WERI-Rb-1 (cell line): ENCODE data around the gene POM121.
A peak's percentile ranks its signal among the peaks of the same experiment; 100 is the strongest.
"Not testable (repeated sequence)": the region's sequence is repeated elsewhere in the genome, so short reads cannot be mapped to it uniquely, and the experiment has no call there.

Experiments
- DNase-seq: peaks from one replicate; pipeline ENCODE4 v3.0.0-alpha.2; 2020
- H3K27ac ChIP-seq: fragments of 250-450 bp; sonication (Bioruptor Pico); 2 replicates; pipeline ENCODE4 v1.5.1; 2020; ENCODE audit warnings: mild to moderate bottlenecking, moderate library complexity
- H3K27me3 ChIP-seq: fragments of 250-450 bp; sonication (Bioruptor Pico); 2 replicates; pipeline ENCODE4 v1.5.1; 2021; ENCODE audit warnings: mild to moderate bottlenecking, low read depth, moderate library complexity; ENCODE audit not compliant: insufficient read depth, severe bottlenecking
- H3K36me3 ChIP-seq: fragments of 250-450 bp; sonication (Bioruptor Pico); 2 replicates; pipeline ENCODE4 v1.5.1; 2020; ENCODE audit warnings: mild to moderate bottlenecking, moderate library complexity
- H3K4me3 ChIP-seq: 2 replicates; pipeline ENCODE4 v1.5.1; 2011; ENCODE audit warnings: low read depth, mild to moderate bottlenecking, control low read depth, low read length
- H3K9me3 ChIP-seq: fragments of 250-450 bp; sonication (Bioruptor Pico); 2 replicates; pipeline ENCODE4 v1.5.1; 2021; ENCODE audit warnings: mild to moderate bottlenecking, moderate library complexity; ENCODE audit not compliant: severe bottlenecking
- CTCF ChIP-seq: IDR thresholded peaks from 2 replicates; pipeline ENCODE4 v1.5.1; 2011; ENCODE audit warnings: low read depth, mild to moderate bottlenecking, control low read depth, inconsistent platforms, low read length

The POM121 gene

GRCh38 chr7:72924733-72925545 is at the start of gene POM121:
Gene POM121, plus strand, starts transcription at chr7:72925095. Its CDS starts 27 bp downstream, at chr7:72925122.
- DNase-seq = peak; percentile 73
- Histone ChIP-seq H3K36me3 (peaks cover 30% of the 10 kb centered on the region), H3K27me3 (no peaks in the 10 kb centered on the region), H3K9me3 (no peaks in the 10 kb centered on the region), H3K27ac (peak within 1 kb of the TSS; percentile 88), H3K4me3 (peak within 1 kb of the TSS; percentile 82)
- no peak for TF ChIP-seq CTCF

GRCh38 chr7:72879079-72879736 is 45.7 kb upstream of the POM121 start:
- not testable (repeated sequence) for H3K27me3 ChIP-seq
- peak overlapping the region; percentile 83 for H3K27ac ChIP-seq
- peak overlapping the region; percentile 58 for H3K4me3 ChIP-seq

GRCh38 chr7:72879737-72880215 is 45.1 kb upstream of the POM121 start:
- Histone ChIP-seq H3K4me3 (peak overlapping the region; percentile 58), H3K27ac (peak overlapping the region; percentile 83)
- H3K27me3 ChIP-seq, H3K36me3 ChIP-seq, H3K9me3 ChIP-seq: not testable (repeated sequence)
- peak; percentile 48 for DNase-seq

More at GRCh38 chr7:72879079-72879736, 45.7 kb upstream of the POM121 start:
- TF ChIP-seq CTCF = 0 out of 2 replicates have a peak, but pooled peaks have one; percentile 8
- H3K36me3 ChIP-seq, H3K9me3 ChIP-seq: not testable (repeated sequence)
- peak; percentile 87 for DNase-seq

GRCh38 chr7:72891750-72892149 is 33.1 kb upstream of the POM121 start:
- DNase-seq, H3K9me3 ChIP-seq, H3K27ac ChIP-seq, H3K27me3 ChIP-seq, H3K4me3 ChIP-seq: not testable (repeated sequence)
- H3K36me3 ChIP-seq = peaks cover 22% of the 10 kb centered on the region

GRCh38 chr7:72904740-72905139 is 20.2 kb upstream of the POM121 start:
- not testable (repeated sequence) for H3K36me3 ChIP-seq, H3K27me3 ChIP-seq, H3K9me3 ChIP-seq, H3K4me3 ChIP-seq, H3K27ac ChIP-seq, DNase-seq

- H3K27ac ChIP-seq, DNase-seq, H3K9me3 ChIP-seq, H3K27me3 ChIP-seq, H3K4me3 ChIP-seq, H3K36me3 ChIP-seq: not testable (repeated sequence)
These were observed 16.5 kb upstream of the POM121 start for GRCh38 chr7:72908422-72908821.

GRCh38 chr7:72911395-72911794 is 13.5 kb upstream of the POM121 start:
- H3K4me3 ChIP-seq, H3K36me3 ChIP-seq, H3K27me3 ChIP-seq, DNase-seq, H3K27ac ChIP-seq, H3K9me3 ChIP-seq: not testable (repeated sequence)

GRCh38 chr7:72913750-72914149 is 11.1 kb upstream of the POM121 start:
- DNase-seq, H3K36me3 ChIP-seq, H3K9me3 ChIP-seq, H3K27ac ChIP-seq, H3K27me3 ChIP-seq, H3K4me3 ChIP-seq: not testable (repeated sequence)
